SKM-1 (cell line): Measurements from ENCODE around the gene POLL.

Experiments used
- DNase-seq: peaks from one replicate; lab custom pipeline; 2025; ENCODE audit not compliant: unreplicated experiment; lab: John Stamatoyannopoulos, UW

POLL gene

DNA sequence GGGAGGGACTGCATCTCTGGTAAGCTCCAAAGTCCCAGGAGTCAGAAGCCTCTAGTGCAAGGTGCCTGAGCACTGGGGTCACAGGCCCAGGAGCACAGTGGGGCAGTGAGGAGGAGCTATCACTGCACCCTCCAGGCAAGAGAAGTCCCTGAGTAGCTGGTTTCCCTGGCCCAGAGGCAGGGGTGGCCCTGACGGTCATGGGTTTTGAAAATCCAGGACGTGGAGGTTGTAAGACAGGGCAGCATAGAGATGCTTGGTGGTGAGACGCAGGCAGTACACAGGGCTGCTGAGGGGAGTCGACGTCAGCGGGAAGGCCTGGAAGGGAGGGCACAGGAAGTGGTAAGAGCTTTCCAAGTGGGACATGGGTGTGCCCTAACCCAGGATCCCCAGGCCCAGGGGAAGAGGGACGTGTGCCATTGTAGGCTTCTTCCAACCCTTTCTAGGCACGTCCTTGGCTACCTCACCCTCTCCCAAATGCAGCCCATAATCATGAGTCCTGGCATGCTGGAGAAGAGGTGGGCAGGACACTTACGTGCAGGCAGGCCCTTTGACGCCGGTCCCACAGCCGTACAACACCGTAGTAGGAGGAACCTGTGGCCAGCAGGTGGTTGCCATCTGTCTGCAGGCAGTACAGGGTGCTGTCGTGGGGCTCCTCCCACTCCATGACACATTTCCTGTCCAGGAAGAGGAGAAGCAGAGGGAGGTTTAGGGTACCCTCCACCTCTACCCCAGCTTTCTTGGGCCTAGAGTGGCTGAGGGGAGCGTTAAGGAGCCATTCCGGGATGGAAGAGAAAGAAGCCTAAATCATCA, 23.2 kb upstream of the POLL start:
- no peak for DNase-seq

DNA sequence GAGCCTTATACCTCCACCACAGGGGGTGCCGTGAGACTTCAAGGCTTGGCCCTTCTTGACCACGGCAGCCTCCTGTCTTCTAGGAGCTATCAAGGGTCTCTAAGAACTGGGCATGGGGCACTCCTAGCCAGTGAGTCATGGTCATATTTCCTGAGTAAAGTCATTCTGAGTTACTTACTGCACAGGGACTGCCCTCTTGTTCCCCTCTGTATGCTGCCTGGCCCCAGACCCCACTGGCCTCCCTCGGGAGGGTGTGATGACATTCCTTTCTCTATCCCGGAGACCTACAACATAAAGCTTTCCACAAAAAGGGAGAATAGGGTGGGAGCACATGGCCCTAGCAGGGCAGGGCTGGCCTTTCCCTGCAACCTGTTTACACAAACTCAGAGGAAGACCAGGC, 21.4 kb upstream of the POLL start:
- no peak for DNase-seq

DNA sequence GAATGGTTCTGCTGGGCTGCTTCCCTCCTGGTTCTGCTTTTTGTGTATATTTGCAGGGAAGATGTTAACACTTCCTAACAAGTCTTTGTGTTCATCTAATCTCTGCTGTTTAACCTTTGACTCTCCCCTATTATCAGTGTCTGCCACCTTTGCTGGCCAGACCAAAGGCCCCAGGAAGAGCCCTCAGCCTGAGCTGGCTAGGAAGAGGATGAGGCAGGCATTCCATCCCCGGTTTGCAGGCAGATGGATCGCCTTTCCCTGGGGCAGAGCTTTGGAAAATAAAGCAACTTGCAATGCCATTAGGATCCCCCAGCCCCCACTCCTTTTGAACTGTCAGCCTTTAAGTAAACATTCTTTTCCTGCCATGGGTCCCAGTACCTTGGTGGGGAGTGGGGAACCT, 19.1 kb upstream of the POLL start:
- DNase-seq: no peak

DNA sequence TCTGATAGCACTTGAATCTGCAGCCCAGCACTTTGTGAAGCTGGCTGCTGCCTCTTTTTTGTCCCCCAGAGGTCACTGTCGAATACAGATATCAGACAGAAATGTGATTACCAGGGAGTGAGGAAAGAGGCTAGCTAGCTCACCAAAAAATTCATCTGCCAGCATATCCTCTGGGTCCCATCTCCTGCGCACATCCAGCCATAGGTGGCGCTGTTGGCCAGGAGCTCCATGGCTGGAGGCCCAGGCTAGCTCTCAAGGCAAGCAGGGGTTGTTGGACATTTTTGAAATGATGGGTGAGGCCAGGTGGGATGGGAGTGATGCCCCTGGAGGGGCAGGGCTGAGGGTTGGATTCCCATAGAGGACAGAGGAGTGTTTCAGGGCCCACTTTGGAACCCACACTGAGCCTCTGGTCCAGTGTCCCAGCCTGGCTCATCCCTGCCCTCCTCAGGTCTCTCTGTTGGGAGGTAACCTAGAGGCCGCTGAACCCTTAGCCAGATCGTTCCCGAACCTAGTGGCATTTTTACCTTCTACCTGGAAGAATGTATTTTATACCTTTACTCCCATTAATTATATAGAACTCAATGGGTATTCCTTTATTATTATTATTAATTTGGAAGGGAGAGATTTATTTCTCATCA, 14.8 kb upstream of the POLL start:
- peak; percentile 64 for DNase-seq

DNA sequence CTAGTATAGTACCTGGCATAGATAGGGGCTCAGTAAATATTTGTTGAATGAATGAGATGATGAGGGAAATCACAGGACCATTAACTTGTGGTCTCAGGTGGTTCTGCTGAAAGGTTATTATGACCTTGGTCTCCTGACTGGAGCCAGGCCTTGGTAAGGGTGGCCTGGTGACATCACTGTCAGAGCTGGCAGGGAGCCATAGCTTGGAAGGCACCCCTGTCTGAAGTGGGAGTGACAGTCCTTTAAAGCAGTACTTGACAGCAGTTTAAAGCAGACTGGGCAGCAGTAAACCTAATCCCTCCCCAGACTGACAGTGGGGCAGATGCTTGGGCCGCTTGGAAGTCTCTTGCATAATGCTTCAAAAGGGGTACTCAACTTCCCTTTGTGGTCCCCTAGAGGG, 13.5 kb upstream of the POLL start:
- no peak for DNase-seq

DNA sequence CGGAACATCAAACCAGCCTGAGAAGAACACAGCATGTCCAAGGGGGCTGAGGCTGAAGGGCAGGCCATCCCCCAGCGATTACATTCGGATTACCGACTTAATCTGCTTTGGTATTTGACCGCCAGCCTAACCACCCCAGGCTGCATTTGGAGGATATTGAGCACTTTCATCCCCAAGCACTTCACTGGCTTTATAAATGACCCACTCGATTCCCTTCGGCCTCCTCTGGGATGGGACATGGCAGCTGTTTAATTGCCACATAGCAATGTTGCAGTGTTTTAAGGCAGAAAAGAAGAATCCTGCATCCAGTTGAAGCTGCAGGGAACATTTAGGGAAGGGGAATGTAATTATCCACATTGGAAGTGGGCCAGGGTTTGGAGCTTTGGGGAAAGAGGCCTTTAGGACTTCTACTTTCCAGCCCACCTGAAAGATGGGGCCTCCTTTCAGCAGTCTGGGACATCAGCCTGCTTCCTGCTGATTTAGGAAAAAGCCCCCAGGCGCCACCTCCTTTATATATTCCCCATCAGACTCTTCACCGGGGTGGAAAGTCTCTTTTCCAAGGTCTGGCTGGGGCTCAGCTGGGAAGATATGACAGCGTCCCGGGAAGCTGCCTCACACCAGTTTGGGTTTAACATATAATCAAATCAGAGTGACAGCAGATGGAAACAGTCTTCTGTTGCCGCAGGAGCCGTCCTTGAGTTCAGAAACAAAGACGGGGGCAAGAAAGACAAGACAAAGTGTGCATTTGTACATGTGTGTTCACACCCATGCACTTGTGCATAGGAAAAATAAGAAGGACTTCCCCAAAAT, 9.2 kb upstream of the POLL start:
- DNase-seq: no peak

DNA sequence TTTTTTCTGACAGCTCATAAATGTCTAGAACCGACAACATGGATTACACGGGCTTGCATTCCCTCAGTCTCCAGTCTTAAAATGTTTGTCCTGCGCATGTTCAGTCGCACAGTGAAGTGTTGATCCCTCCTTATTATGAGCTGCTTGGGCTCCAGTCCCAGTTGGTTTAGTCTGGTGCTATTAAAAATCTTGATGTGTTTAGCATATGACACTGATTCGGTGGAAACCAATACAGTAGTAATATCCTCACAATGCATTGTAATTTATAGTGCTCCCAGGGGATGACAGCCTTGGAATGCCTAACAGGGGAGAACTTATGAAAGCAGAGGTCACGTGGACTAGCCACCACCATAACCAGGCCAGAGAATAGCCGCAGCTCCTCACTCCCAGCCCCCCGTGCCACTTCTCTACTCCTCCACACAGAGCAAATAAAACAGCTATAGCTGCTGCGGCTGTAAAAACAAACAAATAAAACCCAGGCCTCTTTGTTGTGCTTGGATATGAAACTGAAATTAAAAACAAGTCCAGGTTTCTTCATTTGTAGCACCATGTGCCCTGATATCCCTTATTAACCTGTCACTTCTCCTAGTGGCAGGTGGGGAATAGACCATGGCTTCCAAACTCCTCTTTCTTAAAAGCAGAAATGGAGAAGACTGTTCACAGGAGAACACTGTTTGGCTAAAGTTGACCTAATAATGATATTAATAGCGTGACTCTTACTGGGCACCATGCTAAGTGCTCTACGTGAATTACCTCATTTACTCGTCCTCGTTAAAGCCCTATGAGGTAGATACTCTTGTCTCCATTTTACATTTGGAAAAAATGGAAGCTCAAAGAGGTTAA, 7.8 kb upstream of the POLL start:
- DNase-seq: no peak

DNA sequence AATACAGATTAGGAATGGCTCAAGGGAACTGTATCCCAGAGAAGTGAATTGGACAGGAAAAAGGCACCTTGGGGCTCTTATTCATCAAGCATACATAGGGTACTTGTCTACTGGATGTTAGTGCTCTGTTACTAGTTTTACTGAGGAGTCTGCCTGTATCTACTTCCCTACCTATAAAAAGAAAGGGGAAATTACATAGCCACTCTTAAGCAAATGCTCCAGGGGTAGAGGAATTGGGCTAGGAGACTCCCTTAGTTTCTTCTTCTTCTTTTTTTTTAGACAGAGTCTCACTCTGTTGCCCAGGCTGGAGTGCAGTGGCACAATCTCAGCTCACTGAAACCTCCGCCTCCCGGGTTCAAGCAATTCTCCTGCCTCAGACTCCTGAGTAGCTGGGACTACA, 5.3 kb upstream of the POLL start:
- DNase-seq: peak; percentile 78

DNA sequence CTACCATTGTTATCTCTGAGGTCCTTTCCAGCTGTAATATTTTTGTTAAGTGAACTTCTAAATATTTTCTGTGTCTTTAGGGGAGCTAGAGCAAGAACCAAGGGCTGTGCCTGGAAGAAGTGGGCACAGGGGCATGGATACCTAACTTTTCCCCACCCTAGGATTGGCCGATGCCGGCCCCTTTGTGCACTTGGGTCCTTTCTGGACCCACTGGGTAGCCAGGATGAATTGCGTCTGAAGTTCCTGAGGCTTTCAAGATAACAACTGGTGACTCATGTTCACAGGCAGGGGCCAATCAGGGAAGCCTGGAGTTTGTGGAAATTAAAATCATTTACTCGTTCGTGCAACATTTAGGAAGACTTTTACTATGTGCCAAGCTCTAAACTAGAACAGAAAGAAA, 822 bp upstream of the POLL start:
- no peak for DNase-seq

DNA sequence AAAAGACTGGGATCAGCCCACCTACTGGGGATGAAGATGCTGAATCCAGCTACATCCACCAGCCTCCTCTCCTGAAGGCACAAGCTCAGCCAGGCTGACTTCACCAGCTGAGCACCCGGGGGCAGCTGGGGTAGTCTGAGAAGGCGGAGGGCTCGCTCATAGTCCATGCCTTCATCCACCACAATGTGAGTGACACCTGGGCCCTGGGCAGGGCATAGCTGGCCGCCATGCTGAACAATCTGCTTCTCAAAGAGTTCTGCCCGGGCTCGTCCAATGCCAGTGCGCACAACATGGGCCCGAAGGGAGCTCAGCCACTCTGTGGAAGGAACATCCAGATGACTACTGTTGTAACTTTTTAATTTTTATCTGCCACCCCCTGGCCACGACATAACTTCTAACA, 2.2 kb downstream of the POLL start:
- no peak for DNase-seq

DNA sequence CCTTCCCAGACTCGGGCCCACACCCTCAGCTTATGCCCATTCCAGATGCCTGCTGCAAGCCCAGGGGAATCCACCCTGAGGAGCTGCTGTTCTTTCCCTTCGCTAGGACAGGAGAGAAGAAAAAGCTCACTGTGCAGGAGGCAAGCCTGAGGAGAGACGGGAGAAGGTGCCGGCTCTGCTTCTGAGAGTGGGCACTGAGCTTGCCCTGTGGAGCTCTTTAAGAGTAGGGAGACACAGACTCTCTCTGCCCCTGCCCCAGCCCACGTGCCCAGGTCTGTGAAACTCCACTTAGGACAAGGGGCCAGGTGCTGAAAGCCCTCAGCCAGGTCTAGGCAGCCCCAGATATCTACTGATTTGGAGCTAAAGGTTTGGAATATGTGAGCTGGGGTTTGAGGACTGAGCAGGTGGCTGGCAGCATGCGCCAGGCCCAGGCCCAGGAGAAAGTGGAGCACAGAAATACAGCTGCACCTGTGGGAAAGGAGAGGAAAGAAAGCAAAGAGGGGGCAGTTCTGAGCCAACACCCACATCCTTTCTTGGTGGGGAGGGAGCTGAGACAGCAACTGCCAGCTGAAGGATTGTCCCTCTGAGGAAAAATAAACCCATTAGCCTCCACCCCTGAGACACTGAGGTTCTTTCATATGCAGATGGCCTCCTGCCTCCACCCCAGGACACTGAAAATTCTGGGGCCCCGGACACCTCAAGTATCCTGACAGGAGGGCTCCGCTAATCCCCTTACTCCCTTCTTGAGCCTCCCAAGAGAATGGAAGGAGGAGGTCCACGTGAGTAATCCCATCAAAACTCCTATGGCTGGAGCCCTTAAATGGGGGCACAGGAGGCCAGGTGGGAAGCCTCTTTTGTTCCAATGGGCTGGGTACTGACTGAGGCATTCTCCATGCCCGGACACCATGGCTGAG, 7.3 kb downstream of the POLL start:
- no peak for DNase-seq

DNA sequence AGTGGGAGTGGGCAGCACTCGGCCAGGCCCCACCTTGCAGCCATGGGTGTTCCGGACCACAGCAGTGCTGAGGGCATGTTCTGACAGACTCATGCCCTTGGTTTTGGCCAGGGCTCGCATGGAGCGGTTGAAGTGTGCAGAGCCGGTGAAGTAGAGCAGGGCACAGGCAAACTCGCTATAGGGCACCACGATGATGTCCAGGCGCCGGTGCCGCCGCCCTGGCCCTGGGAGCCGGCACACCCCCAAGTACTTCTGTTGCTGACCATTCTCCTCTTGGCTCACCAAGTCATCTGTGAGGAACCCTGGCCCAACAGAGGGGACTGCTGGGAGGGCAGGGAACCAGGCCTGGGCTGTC, 8.6 kb downstream of the POLL start:
- no peak for DNase-seq

DNA sequence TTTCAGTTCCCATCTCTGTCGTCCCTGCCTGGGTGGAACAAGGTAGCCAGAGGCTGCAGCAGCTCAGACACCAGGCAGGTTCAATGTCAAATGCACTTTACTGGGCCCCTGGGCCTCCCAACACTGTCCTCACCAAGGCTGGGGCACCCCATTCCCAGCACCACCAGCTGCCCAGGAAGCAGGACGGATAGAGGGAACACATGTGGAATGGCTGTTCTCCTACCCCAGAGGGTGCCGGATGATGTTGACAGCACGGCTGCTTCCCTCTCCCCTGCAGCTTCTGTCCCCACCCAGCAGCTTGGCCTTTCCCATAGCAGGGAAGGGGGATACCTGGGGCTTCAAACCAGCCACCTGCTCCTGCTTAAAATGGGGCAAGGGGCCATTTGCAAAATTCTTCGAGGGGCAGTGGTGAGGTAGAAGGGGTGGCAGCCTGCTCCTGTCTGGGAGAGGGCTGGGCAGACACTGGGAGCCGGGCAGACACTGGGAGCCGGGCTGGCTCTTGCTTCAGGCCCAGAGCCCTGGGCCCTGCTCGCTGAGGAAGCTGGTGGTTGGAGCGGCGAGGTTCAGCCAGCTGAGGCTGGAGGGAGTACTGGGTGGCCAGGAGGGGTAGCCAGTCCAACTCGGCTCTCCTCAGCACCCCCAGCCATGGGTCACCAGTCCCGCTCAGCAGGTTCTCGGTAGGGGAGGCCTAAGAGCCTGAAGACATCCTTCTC, 9.1 kb downstream of the POLL start:
- DNase-seq: no peak

DNA sequence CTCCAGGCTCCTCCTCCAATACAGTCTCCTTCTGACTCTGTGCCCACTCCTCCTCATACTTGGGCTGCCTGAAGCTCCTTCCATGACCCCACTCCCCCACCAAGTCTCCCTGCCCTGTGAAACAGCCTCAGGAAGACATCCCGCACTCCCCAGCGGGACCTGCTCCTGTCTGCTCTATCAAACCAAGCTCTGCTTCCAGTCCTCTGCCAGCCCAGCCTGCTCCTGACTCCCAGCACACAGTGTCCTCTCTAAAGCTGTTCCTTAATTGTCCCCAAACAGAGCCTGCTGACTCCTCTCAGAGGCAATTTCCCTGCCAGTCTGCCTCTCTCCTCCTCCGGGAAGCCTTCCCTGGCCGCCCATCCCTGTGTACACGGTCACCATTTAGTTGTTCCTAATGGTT, 9.9 kb downstream of the POLL start:
- DNase-seq: no peak

DNA sequence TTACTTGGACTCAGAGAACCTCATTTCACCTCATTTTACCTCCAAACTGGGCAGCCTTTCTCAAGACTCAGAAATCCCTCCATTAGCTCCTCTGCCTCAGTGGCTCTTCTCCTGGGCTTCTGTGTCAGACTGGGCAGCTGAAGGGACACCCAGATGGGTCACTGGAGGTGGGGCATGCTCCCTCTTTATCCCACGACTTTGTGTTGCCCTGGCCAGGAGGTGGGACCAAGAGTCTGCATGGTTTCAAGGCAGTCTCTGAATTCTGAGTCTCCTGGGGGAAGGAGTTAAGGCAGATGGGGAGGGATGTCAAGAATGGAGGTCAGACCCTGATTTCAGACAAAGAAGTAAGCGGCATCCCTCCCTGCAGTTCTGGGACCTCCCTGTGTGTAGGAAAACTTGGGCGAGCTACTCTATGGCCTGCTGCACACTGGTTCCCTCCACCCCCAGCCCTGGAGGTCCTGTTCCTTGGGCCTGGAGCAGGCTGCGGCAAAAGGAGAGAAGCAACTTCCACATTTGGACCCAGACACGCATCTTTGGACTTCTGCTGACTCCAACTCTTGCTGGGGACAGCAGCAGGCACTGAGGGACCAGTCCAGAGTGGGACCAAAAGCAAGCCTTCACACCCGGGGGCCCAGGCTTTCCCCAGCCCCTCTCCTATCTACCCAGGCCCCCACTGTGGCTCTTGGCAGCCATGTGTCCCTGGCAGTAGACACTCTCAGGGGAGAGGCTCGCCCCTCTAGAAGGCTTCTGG, 10.8 kb downstream of the POLL start:
- DNase-seq: no peak

DNA sequence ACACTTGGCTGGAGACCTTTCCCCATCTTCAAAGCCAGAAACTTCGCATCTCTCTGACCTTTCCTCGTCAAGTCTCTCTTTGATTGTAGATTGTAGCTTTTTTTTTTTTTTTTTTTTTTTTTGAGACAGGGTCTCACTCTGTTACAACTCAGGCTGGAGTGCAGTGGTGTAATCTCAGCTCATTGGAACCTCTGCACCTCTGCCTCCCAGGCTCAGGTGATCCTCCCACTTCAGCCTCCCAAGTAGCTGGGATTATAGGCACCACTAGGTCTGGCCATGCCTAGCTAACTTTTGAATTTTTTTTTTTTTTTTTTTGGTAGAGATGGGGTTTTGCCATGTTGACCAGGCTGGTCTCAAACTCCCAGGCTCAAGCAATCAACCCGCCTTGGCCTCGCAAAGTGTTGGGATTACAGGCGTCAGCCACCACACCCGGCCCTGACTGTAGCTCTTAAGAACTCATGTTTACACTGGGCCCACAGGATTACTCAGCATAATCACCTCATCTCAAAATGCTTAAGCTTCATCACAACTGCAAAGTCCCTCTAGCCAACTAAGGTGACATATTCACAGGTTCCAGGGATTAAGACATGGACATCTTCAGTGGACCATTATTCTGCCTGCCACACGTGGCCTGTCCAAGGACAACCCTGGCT, 11.7 kb downstream of the POLL start:
- no peak for DNase-seq

DNA sequence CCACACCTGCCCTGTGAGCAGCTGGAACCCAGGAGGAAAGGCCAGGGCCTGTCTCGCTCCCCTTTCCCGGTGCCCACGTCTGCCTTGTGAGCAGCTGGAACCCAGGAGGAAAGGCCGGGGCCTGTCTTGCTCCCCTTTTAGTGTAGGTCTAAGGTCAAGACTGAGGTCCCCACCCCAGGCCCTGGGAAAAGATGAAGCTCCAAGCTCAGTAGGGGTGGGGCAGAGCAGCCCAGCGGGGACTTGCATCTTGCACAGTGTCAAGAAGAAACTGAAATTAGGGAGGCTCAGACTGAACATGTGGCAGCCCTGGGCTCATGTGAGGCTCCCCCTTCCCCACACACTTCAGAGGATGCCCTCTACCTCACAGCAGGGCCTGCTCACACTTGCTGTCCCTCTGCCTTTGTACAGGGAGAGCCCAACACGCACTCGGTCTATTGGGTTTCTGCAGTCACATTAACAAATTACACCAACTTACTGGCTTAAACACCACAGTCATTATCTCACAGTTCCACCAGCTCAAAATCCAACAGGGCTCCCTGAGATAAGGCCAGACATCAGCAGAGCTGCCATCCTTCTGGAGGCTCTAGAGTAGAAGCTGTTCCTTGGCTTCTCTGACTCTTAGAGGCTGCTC, 12.4 kb downstream of the POLL start:
- DNase-seq: no peak

DNA sequence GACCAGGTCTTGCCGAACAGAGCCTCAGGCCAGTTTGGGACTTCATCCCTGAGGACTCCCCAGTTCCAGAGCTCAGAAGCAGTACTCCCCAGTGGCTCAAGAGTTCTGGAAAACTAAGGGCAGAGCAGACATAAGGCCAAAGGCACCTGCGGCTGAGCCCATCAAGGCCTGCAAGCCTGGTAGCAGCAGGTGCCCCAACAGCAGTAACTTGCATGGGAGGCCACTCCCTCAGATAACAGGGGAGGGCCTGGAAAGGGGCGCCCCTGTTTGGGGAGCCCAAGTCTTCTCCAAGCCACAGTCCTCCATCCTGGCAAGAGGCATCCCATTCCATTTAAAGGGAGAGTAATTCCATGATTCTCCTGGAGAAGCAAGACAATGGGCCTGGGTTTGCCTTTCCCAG, 13.0 kb downstream of the POLL start:
- no peak for DNase-seq
